Measurements from ENCODE around the gene SRBD1. TPM values are rescaled to one million over a fixed set of nuclear protein-coding genes. Genes with fewer than 3 reads are reported as not detected.

SRBD1 gene
- total and polyA plus RNA-seq, 9 donors, result 4.8 to 34.8 (median 15.9) TPM

DNA sequence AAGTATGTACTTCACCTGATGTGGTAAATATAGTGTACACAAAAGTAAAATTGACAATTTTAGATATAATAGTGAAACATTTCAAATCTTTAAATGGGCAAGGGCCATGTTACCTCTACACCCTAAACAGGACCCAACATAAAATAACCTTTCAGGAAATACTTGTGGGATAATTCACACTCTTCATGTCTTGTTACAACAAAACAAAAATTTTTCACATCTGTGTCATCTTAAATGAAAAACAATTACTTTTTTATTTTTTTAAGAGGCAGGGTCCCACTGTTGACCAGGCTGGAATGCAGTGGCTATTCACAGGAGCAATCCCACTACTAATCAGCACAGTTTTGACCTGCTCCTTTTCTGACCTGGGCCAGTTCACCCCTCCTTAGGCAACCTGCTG, 42.1 kb downstream of the SRBD1 start:
- Histone ChIP-seq H3K4me3 (no peak overlapping the region), H3K36me3 (no peaks in the 10 kb centered on the region), H3K4me1 (ENCODE audit: insufficient read depth) (no peaks in the 10 kb centered on the region), H3K27ac (no peak overlapping the region), H3K9me3 (no peaks in the 10 kb centered on the region), H3K27me3 (no peaks in the 10 kb centered on the region)
- no peak for TF ChIP-seq POLR2A (IDR thresholded peaks at IDR 0.05)
- TF ChIP-seq EP300 (IDR thresholded peaks at IDR 0.05), result no peak
- TF ChIP-seq, protein P1, sequence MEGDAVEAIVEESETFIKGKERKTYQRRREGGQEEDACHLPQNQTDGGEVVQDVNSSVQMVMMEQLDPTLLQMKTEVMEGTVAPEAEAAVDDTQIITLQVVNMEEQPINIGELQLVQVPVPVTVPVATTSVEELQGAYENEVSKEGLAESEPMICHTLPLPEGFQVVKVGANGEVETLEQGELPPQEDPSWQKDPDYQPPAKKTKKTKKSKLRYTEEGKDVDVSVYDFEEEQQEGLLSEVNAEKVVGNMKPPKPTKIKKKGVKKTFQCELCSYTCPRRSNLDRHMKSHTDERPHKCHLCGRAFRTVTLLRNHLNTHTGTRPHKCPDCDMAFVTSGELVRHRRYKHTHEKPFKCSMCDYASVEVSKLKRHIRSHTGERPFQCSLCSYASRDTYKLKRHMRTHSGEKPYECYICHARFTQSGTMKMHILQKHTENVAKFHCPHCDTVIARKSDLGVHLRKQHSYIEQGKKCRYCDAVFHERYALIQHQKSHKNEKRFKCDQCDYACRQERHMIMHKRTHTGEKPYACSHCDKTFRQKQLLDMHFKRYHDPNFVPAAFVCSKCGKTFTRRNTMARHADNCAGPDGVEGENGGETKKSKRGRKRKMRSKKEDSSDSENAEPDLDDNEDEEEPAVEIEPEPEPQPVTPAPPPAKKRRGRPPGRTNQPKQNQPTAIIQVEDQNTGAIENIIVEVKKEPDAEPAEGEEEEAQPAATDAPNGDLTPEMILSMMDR (IDR thresholded peaks at IDR 0.05), result no peak
- DNase-seq, result no peak
- intact Hi-C loops (cut with DNase I), result no loop called here

DNA sequence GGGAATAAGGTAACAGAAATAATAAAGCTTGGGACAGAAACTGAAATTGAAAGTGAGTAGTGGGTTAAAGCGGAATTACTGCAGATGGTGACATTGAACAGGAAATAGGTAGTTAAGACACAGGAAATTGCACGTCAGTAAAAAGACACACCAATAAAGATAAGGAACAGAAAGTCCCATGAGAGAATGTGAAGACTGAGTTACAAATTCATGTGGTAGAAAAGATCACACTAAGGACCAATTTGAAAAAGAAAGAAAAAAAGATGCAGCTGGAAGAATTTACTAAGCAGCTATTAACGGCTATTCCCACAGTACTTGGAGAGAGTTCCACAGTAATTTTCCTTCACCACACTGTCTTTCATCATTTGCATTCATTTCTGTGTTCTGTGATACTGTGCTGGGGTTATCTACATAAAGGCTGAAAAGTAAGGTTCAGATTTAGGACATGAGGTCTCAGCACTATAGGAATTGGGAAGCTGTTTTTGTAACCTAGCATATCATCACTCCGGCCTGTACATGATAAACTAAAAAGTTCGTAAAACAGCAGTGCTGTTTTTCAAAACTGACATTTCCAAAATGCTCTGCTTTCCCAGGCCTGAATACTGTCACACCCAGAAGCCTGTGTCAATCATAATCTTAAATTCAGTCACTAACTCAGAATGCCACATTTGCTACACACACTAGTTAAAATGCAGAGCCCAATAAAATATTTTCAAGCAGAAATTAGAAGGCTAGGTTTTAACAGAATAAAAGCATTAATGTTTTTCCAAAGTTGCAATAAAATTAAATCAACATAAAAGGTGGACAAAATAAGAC, 42.9 kb downstream of the SRBD1 start:
- H3K27ac ChIP-seq, result no peak overlapping the region
- no peaks in the 10 kb centered on the region for H3K36me3 ChIP-seq
- H3K27me3 ChIP-seq, result no peaks in the 10 kb centered on the region
- WGBS, 3 donors, result 64 to 69% (median 68%) methylated on average over 5 of the region's 5 CpGs
- H3K9me3 ChIP-seq, result no peaks in the 10 kb centered on the region
- TF ChIP-seq POLR2A (IDR thresholded peaks at IDR 0.05) (no peak), EP300 (IDR thresholded peaks at IDR 0.05) (no peak)
- TF ChIP-seq, protein P1 (IDR thresholded peaks at IDR 0.05), result no peak
- no peak overlapping the region for H3K4me3 ChIP-seq
- DNase-seq, result no peak
- H3K4me1 ChIP-seq (ENCODE audit: insufficient read depth), result no peaks in the 10 kb centered on the region
- intact Hi-C loops (cut with DNase I), result no loop called here

DNA sequence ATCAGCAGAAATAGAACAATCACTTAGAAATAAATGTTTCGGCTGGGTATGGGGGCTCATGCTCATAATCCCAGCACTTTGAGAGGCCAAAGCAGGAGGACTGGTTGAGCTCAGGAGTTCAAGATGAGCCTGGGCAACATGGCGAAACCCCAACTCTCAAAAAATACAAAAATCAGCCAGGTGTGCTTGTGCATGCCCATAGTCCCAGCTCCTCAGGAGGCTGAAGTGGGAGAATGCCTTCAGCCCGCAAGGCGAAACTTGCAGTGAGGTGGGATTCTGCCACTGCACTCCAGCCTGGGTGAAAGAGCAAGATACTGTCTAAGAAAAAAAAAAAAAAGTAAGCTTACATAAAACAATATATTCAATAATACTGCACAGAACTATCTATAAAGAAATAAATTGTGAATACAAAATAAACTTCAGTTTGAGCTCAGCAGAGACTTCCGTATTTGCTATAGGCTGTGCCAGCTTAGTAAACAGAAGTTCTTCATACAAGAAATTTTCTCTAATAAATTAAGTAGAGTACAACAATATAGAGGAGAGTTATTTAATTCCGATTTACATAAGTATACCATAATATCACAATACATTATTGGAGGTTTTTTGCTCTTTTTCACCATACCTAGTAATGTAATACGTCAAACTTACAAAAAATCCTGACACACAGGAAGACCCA, 43.6 kb downstream of the SRBD1 start:
- DNase-seq, result no peak
- intact Hi-C loops (cut with DNase I), result no loop called here
- TF ChIP-seq, protein P1 (IDR thresholded peaks at IDR 0.05), result no peak
- TF ChIP-seq EP300 (IDR thresholded peaks at IDR 0.05) (no peak), POLR2A (IDR thresholded peaks at IDR 0.05) (no peak)
- 92 to 97% (median 94%) methylated on average over 7 of the region's 7 CpGs for WGBS, 3 donors
- no peak overlapping the region for H3K27ac ChIP-seq
- H3K4me3 ChIP-seq, result no peak overlapping the region
- no peaks in the 10 kb centered on the region for H3K4me1 ChIP-seq (ENCODE audit: insufficient read depth)
- H3K9me3 ChIP-seq, result no peaks in the 10 kb centered on the region
- H3K36me3 ChIP-seq, result no peaks in the 10 kb centered on the region
- H3K27me3 ChIP-seq, result no peaks in the 10 kb centered on the region

DNA sequence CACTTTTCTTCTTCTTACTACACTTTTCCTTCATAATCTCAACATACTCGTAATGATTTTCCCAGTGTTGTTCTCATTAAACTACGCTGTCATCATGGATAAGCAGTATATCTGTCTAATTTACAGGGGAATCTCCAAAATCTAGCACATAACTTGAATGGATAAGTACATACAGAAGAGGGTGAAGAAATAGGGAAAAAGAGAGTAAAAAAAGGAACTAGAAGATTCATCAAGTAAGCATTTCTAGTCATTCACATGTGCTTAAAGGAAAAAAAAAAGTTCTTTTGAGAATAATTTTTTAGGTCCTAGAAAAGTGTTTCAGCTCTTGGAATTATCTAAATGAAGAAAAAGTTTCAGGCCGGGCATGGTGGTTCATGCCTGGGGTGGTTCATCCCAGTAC, 51.6 kb downstream of the SRBD1 start:
- Histone ChIP-seq H3K36me3 (no peaks in the 10 kb centered on the region), H3K27me3 (no peaks in the 10 kb centered on the region), H3K27ac (no peak overlapping the region), H3K9me3 (no peaks in the 10 kb centered on the region), H3K4me3 (no peak overlapping the region), H3K4me1 (ENCODE audit: insufficient read depth) (no peaks in the 10 kb centered on the region)
- TF ChIP-seq EP300 (IDR thresholded peaks at IDR 0.05), result no peak
- TF ChIP-seq, protein P1 (IDR thresholded peaks at IDR 0.05), result no peak
- no peak for TF ChIP-seq POLR2A (IDR thresholded peaks at IDR 0.05)
- no peak for DNase-seq
- 97 to 99% (median 98%) methylated on average over 3 of the region's 3 CpGs for WGBS, 3 donors
- intact Hi-C loops (cut with DNase I), result no loop called here
